ENCODE data around the gene IL4.

The IL4 gene

GRCh38 chr5:132684922-132685720 lies 11.3 kb downstream of the IL4 start:
- H3K27me3 Mint-ChIP-seq (ENCODE audit: low read depth, poor library complexity), result peaks cover 12% of the 10 kb centered on the region
- no peak for DNase-seq

GRCh38 chr5:132686193-132686592 lies 12.4 kb downstream of the IL4 start:
- Mint-ChIP-seq H3K27me3 (ENCODE audit: low read depth, poor library complexity) (peaks cover 11% of the 10 kb centered on the region), H3K36me3 (ENCODE audit: low read depth) (peaks cover 5% of the 10 kb centered on the region), H3K4me3 (no peak overlapping the region), H3K4me1 (peaks cover 8% of the 10 kb centered on the region), H3K9me3 (no peaks in the 10 kb centered on the region), H3K27ac (peak overlapping the region; percentile 78)
- TF ChIP-seq CTCF (IDR thresholded peaks at IDR 0.05), result no peak
- DNase-seq, result no peak

More at GRCh38 chr5:132684922-132685720, 11.3 kb downstream of the IL4 start:
- H3K4me3 Mint-ChIP-seq, result no peak overlapping the region
- peaks cover 5% of the 10 kb centered on the region for H3K36me3 Mint-ChIP-seq (ENCODE audit: low read depth)
- H3K4me1 Mint-ChIP-seq, result peaks cover 8% of the 10 kb centered on the region
- no peaks in the 10 kb centered on the region for H3K9me3 Mint-ChIP-seq
- no peak for TF ChIP-seq CTCF (IDR thresholded peaks at IDR 0.05)
- no peak overlapping the region for H3K27ac Mint-ChIP-seq

GRCh38 chr5:132687995-132688394 lies 14.2 kb downstream of the IL4 start:
- H3K9me3 Mint-ChIP-seq, result no peaks in the 10 kb centered on the region
- peaks cover 11% of the 10 kb centered on the region for H3K36me3 Mint-ChIP-seq (ENCODE audit: low read depth)
- no peak overlapping the region for H3K4me3 Mint-ChIP-seq
- H3K27ac Mint-ChIP-seq, result peak overlapping the region; percentile 16
- peaks cover 8% of the 10 kb centered on the region for H3K4me1 Mint-ChIP-seq
- TF ChIP-seq CTCF (IDR thresholded peaks at IDR 0.05), result no peak
- no peak for DNase-seq
- H3K27me3 Mint-ChIP-seq (ENCODE audit: low read depth, poor library complexity), result peaks cover 7% of the 10 kb centered on the region

- H3K4me3 Mint-ChIP-seq, result no peak overlapping the region
- no peaks in the 10 kb centered on the region for H3K9me3 Mint-ChIP-seq
- H3K36me3 Mint-ChIP-seq (ENCODE audit: low read depth), result peaks cover 15% of the 10 kb centered on the region
- peaks cover 8% of the 10 kb centered on the region for H3K4me1 Mint-ChIP-seq
- no peak for DNase-seq
- no peak overlapping the region for H3K27ac Mint-ChIP-seq
- no peak for TF ChIP-seq CTCF (IDR thresholded peaks at IDR 0.05)
- H3K27me3 Mint-ChIP-seq (ENCODE audit: low read depth, poor library complexity), result peaks cover 7% of the 10 kb centered on the region
Observed at GRCh38 chr5:132688536-132689339, 14.9 kb downstream of the IL4 start.

GRCh38 chr5:132689513-132689912 lies 15.7 kb downstream of the IL4 start:
- Mint-ChIP-seq H3K9me3 (no peaks in the 10 kb centered on the region), H3K36me3 (ENCODE audit: low read depth) (peaks cover 15% of the 10 kb centered on the region), H3K27ac (peak overlapping the region; percentile 69), H3K27me3 (ENCODE audit: low read depth, poor library complexity) (peaks cover 7% of the 10 kb centered on the region), H3K4me1 (peaks cover 8% of the 10 kb centered on the region), H3K4me3 (no peak overlapping the region)
- TF ChIP-seq CTCF (IDR thresholded peaks at IDR 0.05), result no peak
- DNase-seq, result no peak

Measured in nephron progenitor cell (in vitro differentiated cells).